ENCODE data around the gene NID1.

- TF ChIP-seq CTCF (conservative IDR thresholded peaks at IDR 0.05) (no peak), ZFX (IDR thresholded peaks at IDR 0.05) (no peak)
Observed at GRCh38 chr1:235997049-235997448, 67.8 kb downstream of the NID1 start.

Data from C4-2B (cell line).